Activated CD4-positive, alpha-beta T cell treated with anti-CD3 and anti-CD28 coated beads for 36 hours (primary cell): ENCODE measurements around the gene SAMD4A. TPM values are rescaled to one million over a fixed set of nuclear protein-coding genes. Genes with fewer than 3 reads are reported as not detected.

Source experiments
- ATAC-seq: fragments of 200-7000 bp; cut with Tn5 transposase; one replicate; pipeline ENCODE4 v1.10.0; 2021; ENCODE audit warnings: mild to moderate bottlenecking, moderate library complexity
- CTCF ChIA-PET: fragments of 350-600 bp; sonication (Branson Sonifier 250); formaldehyde crosslinking; loops from one replicate; lab custom pipeline; 2021; ENCODE audit warnings: antibody characterized with exemption; lab: Charles Lee
- POLR2A ChIA-PET: fragments of 350-600 bp; sonication (Branson Sonifier 250); formaldehyde crosslinking; loops from one replicate; lab custom pipeline; 2021; ENCODE audit warnings: antibody characterized with exemption, inconsistent platforms; lab: Charles Lee
- DNase-seq: peaks from one replicate; pipeline ENCODE4 v3.0.0-alpha.2; 2020
- H3K27ac Mint-ChIP-seq: one replicate; pipeline ENCODE4 v1.8.0; 2021; ENCODE audit warnings: mixed read lengths
- H3K27me3 Mint-ChIP-seq: one replicate; pipeline ENCODE4 v1.8.0; 2021; ENCODE audit warnings: mixed read lengths
- H3K36me3 Mint-ChIP-seq: one replicate; pipeline ENCODE4 v1.8.0; 2021; ENCODE audit warnings: low read depth, mixed read lengths
- H3K4me1 Mint-ChIP-seq: one replicate; pipeline ENCODE4 v1.8.0; 2021; ENCODE audit warnings: mixed read lengths
- H3K4me3 Mint-ChIP-seq: one replicate; pipeline ENCODE4 v1.8.0; 2021; ENCODE audit warnings: mild to moderate bottlenecking, moderate library complexity, mixed read lengths
- H3K9me3 Mint-ChIP-seq: one replicate; pipeline ENCODE4 v1.8.0; 2021; ENCODE audit warnings: low read depth, mixed read lengths
- intact Hi-C, 2 experiments: fragments of 100-400 bp; cut with DNase I in 1 of 2; cut with micrococcal nuclease in 1 of 2; formaldehyde crosslinking; loops; one replicate each; pipeline versions ENCODE4 v1.14.2 to v1.15.1; 2022 to 2024; cut with DNase I, micrococcal nuclease
- total RNA-seq, 2 experiments: library from RNA; stranded (reverse); gene quantifications; one replicate each; pipeline ENCODE4 v1.2.3, GENCODE V29; 2021

The SAMD4A gene
- 1 to 10 TPM; 2.7 to 2.8 TPM for total RNA-seq

DNA sequence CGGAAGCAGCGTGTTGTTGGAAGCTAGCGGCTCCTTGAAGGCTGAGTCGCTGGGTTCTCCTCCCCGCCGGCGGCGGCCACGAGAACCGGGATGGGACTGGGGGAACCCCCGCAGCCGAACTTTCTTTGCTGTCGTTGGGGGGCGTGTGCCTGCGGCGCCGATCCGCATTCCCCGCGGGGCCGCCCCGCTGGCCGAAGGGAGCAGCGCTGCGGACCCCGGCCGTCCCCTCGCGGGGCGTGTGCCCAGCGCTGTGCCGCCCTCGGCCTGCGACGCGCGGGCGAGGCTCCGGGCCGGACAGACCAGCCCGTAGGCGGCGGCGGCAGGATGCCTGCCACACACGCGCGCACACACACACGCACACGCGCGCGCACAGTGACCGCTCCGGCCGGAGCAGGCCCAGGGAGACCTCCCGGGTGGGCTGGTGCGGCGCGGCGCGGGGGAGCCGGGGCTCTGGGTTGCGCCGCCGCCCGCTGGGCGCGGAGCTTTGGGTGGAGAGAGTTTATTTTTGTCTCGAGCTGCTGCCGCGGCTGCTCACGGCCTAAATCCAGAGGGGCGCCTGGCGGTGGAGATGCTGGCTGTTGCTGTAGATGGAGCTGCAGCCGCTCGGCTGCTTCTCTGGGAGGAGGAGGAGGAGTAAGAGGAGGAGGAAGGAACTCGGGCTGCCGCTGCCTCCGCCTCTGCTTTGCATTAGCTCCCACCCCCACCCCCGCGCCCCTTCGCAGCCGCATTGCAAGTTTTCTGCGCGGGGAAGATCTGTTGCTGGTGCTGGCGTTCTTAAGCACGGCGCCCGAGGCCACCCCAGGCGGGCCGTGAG lies at the start of gene SAMD4A:
TSS of gene SAMD4A (plus strand) at position 719 of the 814 bp plus-strand sequence. CDS start 789 bp downstream, outside the sequence.
- Mint-ChIP-seq H3K4me3 (peak within 1 kb of the TSS; percentile 85), H3K9me3 (no peaks in the 10 kb centered on the region), H3K27ac (peak within 1 kb of the TSS; percentile 89), H3K27me3 (peaks cover 15% of the 10 kb centered on the region), H3K36me3 (no peaks in the 10 kb centered on the region), H3K4me1 (peaks cover 25% of the 10 kb centered on the region)
- CTCF ChIA-PET = interaction anchor here (0.6 to 10.6 kb wide), 10 partner anchors 11 to 506 kb away, joined by 3 to 189 read pairs (median 4); no protein-coding TSS in a partner anchor
- POLR2A ChIA-PET = interaction anchor here (0.8 to 2.0 kb wide), 7 partner anchors 15 to 209 kb away, joined by 3 to 5 read pairs (median 4); no protein-coding TSS in a partner anchor
- DNase-seq (peak; percentile 75), ATAC-seq (peak; percentile 20)
- intact Hi-C loops = loop anchor here (1.0 to 10.0 kb wide), 8 partner anchors 56 to 488 kb away; partner anchors contain the start of genes CNIH1 (in 1 of the 2) and MAPK1IP1L (in 1 of the 2)

GRCh38 chr14:54524410-54524809 lies 42.5 kb upstream of the SAMD4A start:
- no peaks in the 10 kb centered on the region for H3K27me3 Mint-ChIP-seq
- no peak for ATAC-seq
- peaks cover 16% of the 10 kb centered on the region for H3K36me3 Mint-ChIP-seq
- no peaks in the 10 kb centered on the region for H3K9me3 Mint-ChIP-seq
- no peak overlapping the region for H3K27ac Mint-ChIP-seq
- ChIA-PET CTCF (no interaction called here), POLR2A (no interaction called here)
- no peaks in the 10 kb centered on the region for H3K4me1 Mint-ChIP-seq
- DNase-seq = no peak
- intact Hi-C loops = no loop called here
- no peak overlapping the region for H3K4me3 Mint-ChIP-seq

DNA sequence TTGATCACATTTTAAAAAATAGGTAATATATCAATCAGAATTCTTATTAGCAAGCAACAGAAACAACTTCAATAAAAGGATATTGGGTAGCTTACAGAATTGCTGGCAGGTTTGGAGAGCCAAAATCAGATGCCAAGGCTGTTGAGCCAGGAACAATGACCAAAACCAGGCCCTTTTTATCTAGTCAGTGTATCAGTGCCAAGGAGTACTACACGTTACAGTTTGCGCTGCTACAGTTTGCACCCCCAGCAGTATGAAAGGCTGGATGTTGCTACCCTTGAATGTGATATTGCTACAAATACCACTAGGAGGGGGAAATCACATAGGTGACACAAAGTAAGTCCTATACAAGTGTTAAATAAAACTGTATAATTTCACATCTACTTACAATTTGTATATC lies 38.0 kb upstream of the SAMD4A start:
- no peaks in the 10 kb centered on the region for H3K4me1 Mint-ChIP-seq
- no peaks in the 10 kb centered on the region for H3K9me3 Mint-ChIP-seq
- ChIA-PET CTCF (interaction anchor here (0.6 to 1.2 kb wide), 3 partner anchors 12 to 297 kb away, joined by 3 to 5 read pairs (median 3); no protein-coding TSS in a partner anchor), POLR2A (no interaction called here)
- H3K27me3 Mint-ChIP-seq = no peaks in the 10 kb centered on the region
- no peak overlapping the region for H3K27ac Mint-ChIP-seq
- ATAC-seq = no peak
- no peak for DNase-seq
- no peak overlapping the region for H3K4me3 Mint-ChIP-seq
- H3K36me3 Mint-ChIP-seq = peaks cover 8% of the 10 kb centered on the region
- intact Hi-C loops = no loop called here

- intact Hi-C loops = no loop called here
- no peaks in the 10 kb centered on the region for H3K27me3 Mint-ChIP-seq
- no peaks in the 10 kb centered on the region for H3K4me1 Mint-ChIP-seq
- ChIA-PET CTCF (interaction anchor here (0.6 to 1.2 kb wide), 3 partner anchors 11 to 296 kb away, joined by 3 to 5 read pairs (median 3); no protein-coding TSS in a partner anchor), POLR2A (no interaction called here)
- H3K36me3 Mint-ChIP-seq = peaks cover 8% of the 10 kb centered on the region
- ATAC-seq (no peak), DNase-seq (no peak)
- H3K27ac Mint-ChIP-seq = no peak overlapping the region
- H3K4me3 Mint-ChIP-seq = no peak overlapping the region
- H3K9me3 Mint-ChIP-seq = no peaks in the 10 kb centered on the region
These were observed 37.1 kb upstream of the SAMD4A start for GRCh38 chr14:54529811-54530210.

GRCh38 chr14:54532111-54533012 lies 34.6 kb upstream of the SAMD4A start:
- Mint-ChIP-seq H3K36me3 (peaks cover 2% of the 10 kb centered on the region), H3K9me3 (no peaks in the 10 kb centered on the region), H3K4me1 (no peaks in the 10 kb centered on the region), H3K27me3 (no peaks in the 10 kb centered on the region), H3K4me3 (no peak overlapping the region), H3K27ac (no peak overlapping the region)
- intact Hi-C loops = no loop called here
- ATAC-seq (no peak), DNase-seq (no peak)
- ChIA-PET POLR2A (no interaction called here), CTCF (interaction anchor here (0.7 kb wide), 1 partner anchor 757 kb away, joined by 3 read pairs; no protein-coding TSS in a partner anchor)

DNA sequence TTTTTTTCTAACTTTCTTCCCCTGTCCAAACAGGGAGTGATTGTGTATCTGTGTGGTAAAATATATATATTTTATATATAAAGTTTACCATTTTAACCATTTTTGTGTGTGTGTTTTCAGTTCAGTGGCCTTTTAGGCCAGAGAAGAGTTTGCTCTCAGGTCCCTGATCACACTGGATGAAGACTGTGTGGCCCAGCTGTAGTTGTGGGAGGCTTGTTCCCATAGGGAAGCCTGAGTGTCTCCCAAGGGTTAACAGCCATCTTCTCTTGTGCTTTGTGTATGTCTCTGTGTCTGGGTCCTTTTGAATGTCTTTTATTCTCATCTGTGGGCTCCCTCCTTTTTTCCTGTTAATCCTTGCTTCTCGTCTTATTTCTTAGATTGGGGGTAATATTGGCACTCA lies 33.8 kb upstream of the SAMD4A start:
- ATAC-seq (no peak), DNase-seq (no peak)
- H3K9me3 Mint-ChIP-seq = no peaks in the 10 kb centered on the region
- H3K36me3 Mint-ChIP-seq = peaks cover 2% of the 10 kb centered on the region
- no peak overlapping the region for H3K4me3 Mint-ChIP-seq
- ChIA-PET CTCF (interaction anchor here (0.7 kb wide), 1 partner anchor 756 kb away, joined by 3 read pairs; no protein-coding TSS in a partner anchor), POLR2A (no interaction called here)
- H3K27ac Mint-ChIP-seq = no peak overlapping the region
- H3K27me3 Mint-ChIP-seq = no peaks in the 10 kb centered on the region
- intact Hi-C loops = no loop called here
- H3K4me1 Mint-ChIP-seq = no peaks in the 10 kb centered on the region

- DNase-seq (no peak), ATAC-seq (no peak)
- H3K4me3 Mint-ChIP-seq = no peak overlapping the region
- CTCF ChIA-PET = no interaction called here
- H3K36me3 Mint-ChIP-seq = peaks cover 4% of the 10 kb centered on the region
- H3K4me1 Mint-ChIP-seq = no peaks in the 10 kb centered on the region
- POLR2A ChIA-PET = no interaction called here
- H3K27me3 Mint-ChIP-seq = no peaks in the 10 kb centered on the region
- H3K27ac Mint-ChIP-seq = no peak overlapping the region
- no peaks in the 10 kb centered on the region for H3K9me3 Mint-ChIP-seq
- intact Hi-C loops = no loop called here
These were observed 31.8 kb upstream of the SAMD4A start for GRCh38 chr14:54535126-54535525.

- Mint-ChIP-seq H3K4me1 (no peaks in the 10 kb centered on the region), H3K27me3 (no peaks in the 10 kb centered on the region), H3K4me3 (no peak overlapping the region), H3K36me3 (peaks cover 5% of the 10 kb centered on the region), H3K27ac (no peak overlapping the region), H3K9me3 (no peaks in the 10 kb centered on the region)
- intact Hi-C loops = no loop called here
- no peak for DNase-seq
- CTCF ChIA-PET = no interaction called here
- POLR2A ChIA-PET = no interaction called here
- no peak for ATAC-seq
These were observed 31.3 kb upstream of the SAMD4A start for GRCh38 chr14:54535646-54536045.

- ChIA-PET POLR2A (no interaction called here), CTCF (interaction anchor here (1.2 kb wide), 1 partner anchor 21 kb away, joined by 3 read pairs; no protein-coding TSS in a partner anchor)
- H3K36me3 Mint-ChIP-seq = peaks cover 5% of the 10 kb centered on the region
- ATAC-seq = no peak
- H3K9me3 Mint-ChIP-seq = no peaks in the 10 kb centered on the region
- no peak overlapping the region for H3K4me3 Mint-ChIP-seq
- H3K4me1 Mint-ChIP-seq = no peaks in the 10 kb centered on the region
- no peaks in the 10 kb centered on the region for H3K27me3 Mint-ChIP-seq
- no peak for DNase-seq
- intact Hi-C loops = no loop called here
- no peak overlapping the region for H3K27ac Mint-ChIP-seq
These were observed 29.3 kb upstream of the SAMD4A start for GRCh38 chr14:54537651-54538050.

DNA sequence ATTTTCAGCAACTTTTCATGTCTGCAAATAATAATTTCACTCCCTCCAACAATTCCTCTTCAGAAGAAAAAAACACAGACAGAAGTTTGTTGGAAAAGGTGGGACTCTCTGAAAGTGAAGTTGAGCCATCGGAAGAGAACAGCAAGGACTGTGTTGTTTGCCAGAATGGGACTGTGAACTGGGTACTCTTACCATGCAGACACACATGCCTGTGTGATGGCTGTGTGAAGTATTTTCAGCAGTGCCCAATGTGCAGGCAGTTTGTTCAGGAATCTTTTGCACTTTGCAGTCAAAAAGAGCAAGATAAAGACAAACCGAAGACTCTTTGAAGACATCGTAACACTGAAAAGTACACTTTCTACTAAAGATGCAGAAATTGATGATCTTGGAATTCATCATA lies 28.9 kb upstream of the SAMD4A start:
- Mint-ChIP-seq H3K27ac (no peak overlapping the region), H3K27me3 (no peaks in the 10 kb centered on the region), H3K4me1 (no peaks in the 10 kb centered on the region), H3K9me3 (no peaks in the 10 kb centered on the region), H3K4me3 (no peak overlapping the region), H3K36me3 (peaks cover 5% of the 10 kb centered on the region)
- no peak for ATAC-seq
- DNase-seq = no peak
- ChIA-PET CTCF (interaction anchor here (1.2 to 1.7 kb wide), 4 partner anchors 12 to 29 kb away, joined by 3 to 6 read pairs (median 4); no protein-coding TSS in a partner anchor), POLR2A (no interaction called here)
- intact Hi-C loops = no loop called here

DNA sequence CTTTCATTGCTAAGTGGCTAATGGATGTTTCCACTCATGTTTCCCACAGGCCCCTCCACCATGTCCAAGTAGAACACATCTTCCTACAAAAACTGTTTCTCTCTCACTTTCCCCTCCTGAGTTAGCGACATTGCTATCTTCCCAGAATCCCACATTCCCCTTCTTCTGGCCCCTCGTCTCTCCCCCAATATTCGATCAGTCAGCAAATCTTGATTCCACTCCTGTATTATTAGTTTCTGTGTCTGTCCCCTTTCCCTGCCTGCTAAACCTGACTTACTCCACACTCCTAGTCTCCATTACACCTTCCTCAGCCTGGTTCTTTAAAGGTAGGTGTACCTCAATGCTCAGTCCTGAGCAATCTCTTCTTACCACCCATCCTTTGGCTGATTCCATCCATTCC lies 19.3 kb upstream of the SAMD4A start:
- ChIA-PET CTCF (no interaction called here), POLR2A (no interaction called here)
- Mint-ChIP-seq H3K4me1 (no peaks in the 10 kb centered on the region), H3K9me3 (no peaks in the 10 kb centered on the region), H3K36me3 (no peaks in the 10 kb centered on the region), H3K27ac (no peak overlapping the region), H3K27me3 (peaks cover 3% of the 10 kb centered on the region), H3K4me3 (no peak overlapping the region)
- no peak for DNase-seq
- intact Hi-C loops = no loop called here
- ATAC-seq = no peak
